ENCODE measurements around the gene SLC22A4. TPM values are rescaled to one million over a fixed set of nuclear protein-coding genes. Genes with fewer than 3 reads are reported as not detected.

SLC22A4 gene
- total RNA-seq, 1 donor from 2014 or later, result 5.4 TPM

- DNase-seq (ENCODE audit: low spot score), result no peak
These were observed 3.2 kb downstream of the SLC22A4 start for GRCh38 chr5:132297211-132297940.

- DNase-seq (ENCODE audit: low spot score), result no peak
These were observed 4.4 kb downstream of the SLC22A4 start for GRCh38 chr5:132298298-132299212.

GRCh38 chr5:132299917-132300316, 5.7 kb downstream of the SLC22A4 start:
- DNase-seq (ENCODE audit: low spot score), result no peak

DNA sequence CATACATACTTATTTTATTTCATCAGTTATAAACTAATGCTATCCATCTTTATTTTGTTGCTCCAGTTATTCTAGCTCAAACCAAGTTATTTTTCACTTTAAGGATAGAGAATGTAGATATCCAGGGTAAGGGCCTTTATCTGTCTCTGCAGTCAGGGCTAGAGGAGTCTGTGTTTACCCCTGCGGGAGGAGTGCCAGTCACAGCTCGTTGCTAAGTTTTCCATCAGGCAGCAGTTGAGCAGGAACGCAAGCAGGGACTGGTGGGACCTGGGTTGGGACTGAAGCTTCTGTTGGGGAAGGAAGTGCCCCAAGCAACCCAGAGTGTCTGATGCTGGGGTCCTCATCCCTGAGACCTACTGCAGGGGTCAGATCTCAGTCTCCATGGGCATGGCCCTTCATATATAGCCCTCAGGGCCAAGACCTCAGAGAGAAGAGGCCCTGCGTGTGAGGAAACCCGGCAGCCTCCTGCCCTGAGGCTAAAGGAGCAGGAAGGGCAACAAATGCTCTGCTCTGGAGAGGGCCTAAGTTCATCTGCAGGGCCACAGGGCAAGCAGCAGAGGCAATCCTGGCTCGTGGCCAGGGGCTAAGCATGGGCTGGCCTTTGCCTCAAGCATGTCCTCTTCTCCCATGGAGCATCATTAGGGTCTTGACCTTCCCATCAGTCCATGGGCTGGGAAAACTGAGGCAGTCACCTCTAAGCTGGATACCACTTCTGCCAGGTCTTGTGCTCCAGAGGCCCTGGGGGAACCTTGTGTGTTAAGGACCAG, 6.6 kb downstream of the SLC22A4 start:
- DNase-seq (ENCODE audit: low spot score), result no peak

- DNase-seq (ENCODE audit: low spot score), result no peak
These were observed 7.4 kb downstream of the SLC22A4 start for GRCh38 chr5:132301344-132302271.

GRCh38 chr5:132302413-132302812, 8.2 kb downstream of the SLC22A4 start:
- DNase-seq (ENCODE audit: low spot score), result no peak

DNA sequence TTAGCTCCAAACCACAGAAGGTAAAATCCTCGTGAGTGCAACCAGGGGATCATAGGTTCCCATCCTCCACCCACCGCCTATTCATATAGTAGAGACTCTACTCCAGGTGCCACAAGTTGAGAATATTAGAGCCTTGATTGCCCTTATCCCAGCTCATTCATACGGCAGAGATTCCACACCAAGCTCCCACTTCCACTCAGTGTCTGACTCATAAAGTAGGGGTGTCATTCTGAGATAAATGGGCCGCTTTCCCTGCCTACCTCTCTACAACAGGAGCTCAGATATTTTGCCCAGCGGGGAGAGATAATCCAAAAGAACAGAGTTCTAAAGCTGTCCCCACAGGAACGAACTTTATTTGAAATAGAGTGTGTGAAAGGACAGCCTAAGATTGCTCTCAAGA, 9.4 kb downstream of the SLC22A4 start:
- no peak for DNase-seq (ENCODE audit: low spot score)

- DNase-seq (ENCODE audit: low spot score), result no peak
These were observed 11.2 kb downstream of the SLC22A4 start for GRCh38 chr5:132305420-132305819.

GRCh38 chr5:132308701-132309100, 14.5 kb downstream of the SLC22A4 start:
- no peak for DNase-seq (ENCODE audit: low spot score)

- DNase-seq (ENCODE audit: low spot score), result no peak
These were observed 15.5 kb downstream of the SLC22A4 start for GRCh38 chr5:132309679-132310078.

GRCh38 chr5:132310141-132310834, 16.1 kb downstream of the SLC22A4 start:
- no peak for DNase-seq (ENCODE audit: low spot score)

GRCh38 chr5:132313366-132313765, 19.2 kb downstream of the SLC22A4 start:
- DNase-seq (ENCODE audit: low spot score), result no peak

GRCh38 chr5:132313961-132314432, 19.8 kb downstream of the SLC22A4 start:
- DNase-seq (ENCODE audit: low spot score), result no peak

DNA sequence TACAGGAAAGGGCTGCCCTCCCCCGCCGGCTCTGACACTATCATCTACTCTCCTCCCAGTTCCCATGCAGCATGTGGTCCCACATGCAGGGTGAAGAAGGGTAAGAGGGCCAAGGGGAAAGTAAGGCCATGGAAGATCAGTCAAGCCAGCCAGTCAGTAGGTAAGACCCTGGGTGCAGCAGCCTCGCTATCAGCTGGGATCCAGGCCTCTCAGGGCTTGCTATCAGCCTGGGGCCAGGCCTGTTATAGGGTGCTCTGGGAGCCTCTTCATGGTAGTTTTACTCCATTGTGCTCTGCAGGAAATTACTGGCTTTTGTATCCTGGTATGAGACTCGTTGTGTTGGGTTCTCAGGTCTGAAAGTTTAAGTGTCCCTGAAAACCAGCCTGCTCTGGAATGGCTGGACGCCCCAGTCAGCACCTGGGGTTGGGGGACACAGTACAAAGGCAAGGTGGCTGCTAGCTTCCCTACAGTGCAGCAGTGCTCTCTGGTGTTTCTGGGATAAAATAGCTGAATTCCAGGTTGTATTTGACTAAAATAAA, 21.4 kb downstream of the SLC22A4 start:
- DNase-seq (ENCODE audit: low spot score), result no peak

GRCh38 chr5:132319975-132320374, 25.8 kb downstream of the SLC22A4 start:
- no peak for DNase-seq (ENCODE audit: low spot score)

DNA sequence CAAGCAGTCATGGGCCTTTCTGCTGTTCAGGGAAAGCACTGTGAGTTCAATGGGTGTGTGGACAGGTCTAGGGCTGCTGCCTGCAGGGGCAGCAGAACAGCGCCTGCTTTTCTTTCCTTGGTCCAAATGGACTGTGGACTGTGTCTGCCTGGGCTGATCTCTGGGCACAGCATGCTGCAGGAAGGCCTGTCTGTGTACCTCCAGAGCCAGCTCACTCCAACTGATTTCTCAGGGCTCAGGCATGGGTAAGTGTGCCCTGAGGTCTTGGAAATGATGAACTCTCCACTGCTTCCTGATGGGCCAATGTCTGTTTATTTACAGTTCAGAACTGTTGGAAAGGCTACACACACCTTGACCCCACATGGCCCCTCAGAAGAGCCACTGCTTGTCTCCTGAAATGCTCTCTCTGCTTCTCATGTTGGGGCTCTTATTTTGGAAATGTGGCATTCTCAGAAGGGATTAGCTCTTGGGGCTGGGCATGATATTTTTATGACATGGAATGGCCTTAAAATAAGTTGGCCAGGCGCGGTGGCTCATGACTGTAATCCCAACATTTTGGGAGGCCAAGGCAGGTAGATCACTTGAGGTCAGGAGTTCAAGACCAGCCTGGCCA, 27.0 kb downstream of the SLC22A4 start:
- DNase-seq (ENCODE audit: low spot score), result no peak

DNA sequence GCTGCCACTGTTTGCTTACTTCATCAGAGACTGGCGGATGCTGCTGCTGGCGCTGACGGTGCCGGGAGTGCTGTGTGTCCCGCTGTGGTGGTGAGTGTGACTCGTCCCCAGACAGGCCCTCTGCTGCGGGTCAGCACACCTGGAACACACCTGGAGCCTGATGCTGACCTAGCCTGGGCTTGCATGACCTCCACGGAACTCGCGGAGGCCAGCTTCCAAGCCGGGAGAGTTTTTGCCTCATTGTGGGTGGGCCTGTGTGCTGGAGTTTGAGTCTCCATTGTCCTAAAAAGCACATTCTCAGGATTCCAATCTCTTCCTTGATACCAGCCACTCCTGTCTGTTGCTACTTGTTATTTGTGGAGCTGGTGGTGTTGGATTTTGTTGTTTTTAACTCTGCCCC, 28.1 kb downstream of the SLC22A4 start:
- no peak for DNase-seq (ENCODE audit: low spot score)

DNA sequence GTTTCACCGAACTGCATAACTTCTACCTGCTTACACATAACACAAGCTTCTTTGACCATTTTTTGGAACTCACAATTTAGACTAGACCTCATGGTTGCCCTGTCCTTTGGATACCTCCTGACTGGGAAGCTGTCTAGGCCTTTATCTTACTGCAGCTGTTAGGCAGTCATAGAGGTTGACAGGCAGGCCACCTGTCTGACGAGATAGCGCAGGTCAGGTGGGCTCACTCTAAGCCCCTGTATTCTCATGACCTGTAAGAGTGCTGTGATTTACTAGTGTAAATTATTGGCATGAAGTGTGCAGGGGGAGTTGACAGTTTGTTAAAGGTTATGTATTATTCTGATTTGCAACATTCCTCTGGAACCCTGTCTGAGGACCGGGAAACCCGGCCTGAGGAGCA, 29.0 kb downstream of the SLC22A4 start:
- DNase-seq (ENCODE audit: low spot score), result no peak

DNA sequence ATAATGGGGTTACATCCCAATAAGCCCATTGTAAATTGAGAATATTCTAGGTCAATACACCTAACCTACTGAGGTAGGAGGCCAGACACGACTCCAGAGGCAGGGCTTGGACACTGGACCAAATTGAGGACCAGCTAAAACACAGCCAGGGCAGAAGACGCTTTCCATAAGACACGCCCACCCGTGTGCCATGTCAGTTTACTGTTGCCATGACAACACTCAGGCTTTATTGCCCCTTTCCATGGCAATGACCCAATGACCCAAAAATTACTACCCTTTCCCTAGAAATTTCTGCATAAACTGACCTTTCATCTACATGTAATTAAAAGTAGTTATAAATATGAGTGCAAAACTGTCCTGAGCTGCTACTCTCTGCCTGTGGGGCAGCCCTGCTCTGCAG, 31.5 kb downstream of the SLC22A4 start:
- no peak for DNase-seq (ENCODE audit: low spot score)

All from mesenteric fat pad (tissue), 1 donor.